Activated CD4-positive, alpha-beta T cell treated with anti-CD3 and anti-CD28 coated beads, Interleukin-2, amount 50 U/mL, for 48 hours (primary cell): Measurements from ENCODE around the gene AMACR.

Experiments
- DNase-seq, 2 experiments: peaks; one replicate each; pipeline ENCODE4 v3.0.0-alpha.2; 2020

AMACR gene

DNA sequence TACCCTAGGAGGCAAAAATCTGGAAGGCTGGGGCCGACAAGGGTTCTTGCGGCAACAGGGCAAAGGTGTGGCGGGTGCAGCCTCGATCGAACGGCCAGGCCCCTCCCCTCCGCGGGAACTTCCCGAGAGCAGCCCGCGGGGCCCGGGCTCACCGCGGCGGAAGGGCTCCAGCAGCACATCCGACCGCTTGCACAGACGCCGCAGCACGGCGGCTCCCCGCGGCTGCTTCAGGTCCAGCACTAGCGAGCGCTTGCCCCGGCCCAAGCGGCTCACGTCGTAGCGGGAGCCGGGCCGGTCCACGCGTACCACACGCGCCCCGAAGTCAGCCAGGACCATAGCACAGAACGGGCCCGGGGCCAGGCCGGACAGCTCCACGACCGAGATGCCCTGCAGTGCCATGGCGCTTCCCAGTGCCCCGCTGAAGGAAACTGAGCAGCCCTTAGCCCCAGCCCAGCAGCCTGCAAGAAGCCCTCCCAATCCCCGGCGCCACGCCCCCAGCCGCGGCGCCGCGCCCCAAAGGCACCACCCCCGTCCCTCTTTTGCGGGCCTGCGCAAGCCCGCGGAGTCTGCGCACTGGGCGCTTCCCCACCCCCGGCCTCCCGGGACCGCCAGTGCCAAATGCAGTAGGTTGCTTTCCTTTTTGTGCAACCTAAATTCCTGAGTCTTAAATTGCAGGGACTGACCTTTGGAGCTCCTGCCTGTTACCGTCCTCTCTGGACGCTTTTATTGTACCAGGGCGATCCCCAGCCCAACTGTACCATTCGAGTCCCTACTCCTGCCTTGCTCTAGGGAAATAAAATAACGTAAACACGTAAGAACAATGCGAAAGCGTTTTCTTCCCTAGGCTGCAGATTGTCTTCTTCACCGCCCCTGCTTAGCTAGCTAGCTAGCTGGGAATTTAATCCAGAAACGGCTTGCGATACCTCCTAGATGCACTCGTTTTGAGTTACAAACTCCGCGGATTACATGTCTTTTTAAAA is at the start of gene AMACR:
AMACR (minus strand) TSS at position 430 of the 980 bp plus-strand sequence; CDS start at position 399, 31 bp downstream.
- DNase-seq: peak; percentile 84 to 86

DNA sequence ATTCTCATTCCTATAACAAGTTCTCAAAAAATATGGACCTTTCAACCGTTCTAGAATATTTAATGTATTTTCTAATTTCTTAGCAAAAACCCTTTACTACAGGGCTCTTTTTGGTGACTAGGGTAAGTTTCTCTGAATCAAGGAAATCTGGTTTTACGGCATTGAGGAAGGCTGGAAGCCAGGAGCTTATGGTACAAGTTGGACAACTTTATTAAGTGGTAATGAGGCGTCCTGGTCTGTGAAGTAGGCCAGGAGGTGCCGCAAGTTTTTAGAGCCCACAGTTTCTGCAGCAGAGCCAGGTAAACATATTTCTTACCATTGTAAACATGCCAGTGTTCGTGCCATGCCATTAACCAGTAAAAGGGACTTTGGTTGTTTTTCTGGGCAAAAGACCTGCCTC is 49.7 kb upstream of the AMACR start:
- no peak for DNase-seq

DNA sequence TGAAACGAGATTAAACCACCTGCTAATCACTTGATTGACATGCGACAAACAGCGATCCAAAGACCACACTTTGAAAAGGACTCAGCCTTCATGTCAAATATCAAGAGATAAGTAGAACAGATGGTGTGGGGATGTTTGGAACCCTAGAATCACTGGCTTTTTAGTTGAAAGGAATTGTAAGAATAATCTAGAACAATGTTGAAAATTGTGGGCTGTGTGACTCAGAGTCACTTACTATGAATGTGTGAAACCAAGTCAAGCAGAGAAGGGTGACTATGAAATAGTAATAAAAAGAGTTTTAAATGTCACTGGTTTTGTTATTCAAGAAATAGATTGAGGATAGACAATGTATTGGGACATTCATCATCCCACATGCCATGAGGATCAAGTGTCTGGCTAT is 49.3 kb upstream of the AMACR start:
- DNase-seq: no peak

DNA sequence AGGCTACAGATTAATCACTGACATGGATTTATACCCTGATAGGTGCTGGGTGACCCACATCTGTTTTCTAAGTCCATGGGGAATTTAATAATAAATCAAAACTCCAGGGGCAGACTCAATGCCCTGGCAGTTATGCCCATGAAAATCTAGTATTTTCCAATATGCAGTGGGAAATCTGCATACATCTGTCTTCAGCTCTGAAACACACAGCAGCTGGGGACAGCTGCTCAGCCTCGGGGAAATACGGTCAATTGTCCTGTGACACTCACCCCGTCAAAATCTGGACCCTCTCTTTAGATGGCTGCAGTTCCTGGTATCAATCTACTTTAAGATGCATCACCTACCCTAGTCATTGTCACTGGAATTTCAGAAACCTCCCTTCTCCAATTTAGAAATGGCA is 47.8 kb upstream of the AMACR start:
- no peak for DNase-seq

DNA sequence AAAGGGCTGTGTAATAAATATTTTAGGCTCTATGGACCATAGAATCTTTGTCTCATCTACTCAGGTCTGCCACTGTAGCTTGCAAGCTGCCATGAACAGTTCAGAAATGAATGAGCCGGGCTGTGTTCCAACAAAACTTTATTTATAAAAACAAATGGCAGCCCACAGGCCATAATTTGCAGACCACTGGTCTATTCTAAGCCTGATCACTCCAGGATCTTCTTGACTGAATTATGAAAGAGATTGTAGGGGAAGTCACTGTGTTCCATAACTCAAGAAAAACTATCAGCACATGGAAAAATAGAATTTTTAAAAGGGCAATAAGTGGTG is 46.5 kb upstream of the AMACR start:
- no peak for DNase-seq

DNA sequence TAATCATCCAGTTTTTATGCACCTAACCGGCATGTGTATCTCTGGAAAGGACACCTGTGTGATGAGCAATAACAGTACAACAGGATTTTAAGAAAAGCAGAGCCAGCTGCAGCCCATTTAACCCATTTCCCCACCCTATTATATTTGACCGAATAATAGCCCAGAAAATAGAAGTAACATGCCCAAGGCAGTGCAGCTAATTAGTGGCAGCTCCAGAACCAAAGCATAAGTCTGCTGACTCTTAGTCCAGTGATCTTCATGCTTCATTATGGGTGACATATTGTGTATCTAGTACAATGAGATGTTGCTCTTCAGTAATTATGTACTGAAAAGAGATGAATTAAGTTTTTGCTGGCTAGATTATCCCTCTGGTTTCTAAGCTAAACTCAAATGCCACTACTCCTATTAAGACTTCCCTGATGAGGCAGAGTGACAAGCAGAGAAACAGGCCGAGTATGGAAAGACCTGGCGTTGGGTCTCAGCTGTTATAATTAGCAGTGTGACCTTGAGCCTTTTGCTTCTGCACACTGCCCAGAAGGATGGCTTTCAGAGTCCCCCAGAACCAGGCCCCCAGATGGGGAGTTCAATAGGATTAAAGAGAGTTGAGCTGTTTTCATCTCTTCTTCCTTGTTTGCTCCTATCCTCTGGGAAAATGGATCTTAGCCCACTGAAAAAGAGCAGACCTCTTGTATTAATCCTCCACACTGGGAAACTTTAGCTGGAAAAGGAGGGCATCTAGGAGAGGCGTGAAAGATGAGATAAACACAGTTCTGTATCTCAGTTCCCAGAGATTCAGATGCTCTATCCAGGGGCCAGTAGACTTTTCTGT is 45.9 kb upstream of the AMACR start:
- no peak for DNase-seq

DNA sequence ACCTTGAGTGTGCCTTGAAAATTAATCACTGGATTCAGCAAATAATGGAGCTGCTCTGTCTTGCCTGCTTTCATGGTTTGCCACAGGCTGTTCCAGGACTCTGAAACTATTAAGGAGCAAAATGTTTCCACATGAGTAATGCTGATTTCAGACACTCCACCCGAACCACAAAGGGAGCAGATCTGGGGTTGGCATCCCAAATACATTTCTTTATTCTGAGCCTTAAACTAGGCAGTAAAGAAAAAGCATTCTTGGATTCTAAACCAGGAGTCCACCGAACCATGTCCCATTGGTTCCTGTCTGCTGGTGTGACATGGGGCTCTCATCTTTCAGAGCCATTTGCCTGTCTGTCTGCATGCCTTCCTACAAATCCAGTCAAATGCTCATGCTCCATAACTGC is 45.3 kb upstream of the AMACR start:
- no peak for DNase-seq

DNA sequence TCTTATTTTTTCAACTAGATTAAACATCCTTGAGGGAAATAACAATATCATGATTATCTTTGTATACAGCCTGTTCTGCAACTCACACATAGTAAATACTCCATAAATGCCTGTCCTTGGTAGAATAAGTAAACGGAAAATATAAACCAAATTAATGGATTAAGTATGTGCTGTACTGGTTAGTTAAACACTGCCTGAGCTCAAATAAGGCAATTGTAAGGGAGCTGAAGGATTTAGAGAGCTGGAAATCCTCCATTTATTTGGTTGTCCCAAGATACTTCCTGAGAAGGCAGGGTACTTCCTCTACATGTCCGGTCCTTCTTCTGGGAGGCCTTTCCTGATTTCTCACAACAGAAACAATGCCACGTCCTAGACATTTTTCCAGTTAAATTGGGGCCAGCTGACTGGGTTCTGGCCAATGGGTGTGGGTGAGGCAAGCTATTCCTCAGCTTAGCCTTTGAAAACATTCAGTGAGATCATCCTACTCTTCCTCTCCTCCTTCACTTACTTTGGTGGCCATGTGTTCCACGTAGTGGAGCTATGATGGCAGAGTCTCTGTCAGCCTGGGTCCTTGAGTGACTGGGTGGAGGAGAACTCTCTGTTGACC is 43.6 kb upstream of the AMACR start:
- no peak for DNase-seq

DNA sequence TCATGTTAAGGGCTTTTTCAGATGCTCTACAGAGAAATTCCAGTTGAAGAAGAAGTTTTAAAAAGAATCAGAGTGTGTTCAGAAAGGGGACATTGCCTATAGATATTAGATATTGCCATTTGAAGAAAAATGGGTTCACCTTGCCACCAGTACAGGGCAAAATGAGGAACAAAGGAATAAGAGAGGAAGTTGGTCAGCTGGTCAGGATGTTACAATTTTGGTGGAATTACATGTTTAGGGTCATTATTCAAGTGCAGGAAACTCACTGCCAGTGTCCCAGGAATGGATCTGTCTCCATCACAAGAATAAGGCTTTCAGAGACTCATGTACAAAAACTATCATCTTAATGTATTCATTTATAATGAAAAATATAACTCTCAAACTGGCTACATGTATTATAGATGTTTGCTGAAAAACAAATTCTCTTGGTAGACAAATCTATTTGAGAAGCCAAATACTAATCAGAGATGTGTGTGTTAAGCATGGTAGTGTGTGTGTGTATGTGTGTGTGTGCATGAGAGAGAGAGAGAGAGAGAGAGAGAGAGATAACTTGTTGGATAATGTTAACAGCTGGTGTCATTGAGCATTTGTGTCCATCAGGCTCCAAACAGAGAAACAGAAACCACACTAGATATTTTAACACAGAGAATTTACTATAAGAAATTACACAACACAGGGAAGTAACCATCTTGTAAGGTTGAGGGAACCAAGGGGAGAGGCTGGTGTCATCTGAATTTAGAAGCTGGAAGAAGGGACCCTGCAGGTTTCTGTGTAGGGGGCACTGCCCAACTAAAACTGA is 40.1 kb upstream of the AMACR start:
- DNase-seq: no peak

DNA sequence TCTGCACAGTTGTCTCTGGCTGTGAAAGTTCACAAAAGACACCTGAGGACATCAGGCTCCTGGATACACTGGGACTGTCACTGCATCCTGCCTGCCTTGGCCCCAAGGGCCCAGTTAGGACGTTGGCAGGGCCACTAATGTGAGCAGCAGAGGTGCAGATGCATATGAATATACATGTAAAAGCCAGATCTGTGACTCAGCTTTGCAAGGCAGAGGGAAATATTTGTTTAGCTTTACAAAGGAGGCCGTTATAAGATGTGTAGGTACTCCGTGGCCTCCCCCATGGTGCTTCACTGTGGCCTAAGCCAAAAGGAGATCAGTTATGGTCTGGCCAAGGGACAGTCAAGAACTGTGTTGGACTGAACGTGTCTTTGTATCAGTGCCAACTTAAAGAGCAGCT is 39.3 kb upstream of the AMACR start:
- DNase-seq: no peak

DNA sequence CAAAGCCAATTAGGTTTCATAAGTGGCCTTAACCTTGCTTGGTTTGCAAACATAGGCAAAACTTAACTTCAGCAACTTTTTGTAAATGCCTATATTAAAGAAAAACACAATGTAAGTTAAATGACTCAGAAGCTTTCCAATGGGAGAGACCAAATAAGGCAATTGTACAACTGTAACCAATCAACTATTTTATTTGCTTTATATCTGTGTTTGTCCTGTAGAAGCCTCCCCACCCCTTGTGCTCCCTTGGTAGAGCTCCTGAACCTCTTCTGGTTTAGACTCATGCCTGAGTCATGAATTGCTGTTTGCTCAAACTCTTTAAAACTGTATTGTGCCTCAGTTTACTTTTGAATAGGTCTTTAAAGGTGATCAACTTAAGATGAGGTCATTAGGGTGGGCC is 38.1 kb upstream of the AMACR start:
- no peak for DNase-seq

DNA sequence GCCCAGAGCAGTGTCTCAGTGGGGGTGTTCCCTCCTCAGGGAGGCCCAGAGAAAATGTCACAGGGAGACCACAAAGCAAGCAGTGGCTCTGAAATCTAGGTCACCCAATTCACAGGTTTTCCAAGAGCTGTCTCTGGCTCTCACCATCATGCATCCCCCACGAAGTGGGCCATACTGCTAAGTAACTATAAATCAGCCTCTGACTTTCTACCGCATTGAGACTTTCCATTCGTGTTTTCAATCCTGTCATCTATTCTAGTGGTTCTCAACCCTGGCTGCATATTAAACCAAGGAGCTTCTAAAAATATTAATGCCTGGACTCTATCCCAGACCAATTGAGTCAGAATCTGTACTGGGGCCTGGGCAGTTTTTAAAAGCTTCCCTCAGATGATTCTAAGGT is 37.2 kb upstream of the AMACR start:
- DNase-seq: no peak

DNA sequence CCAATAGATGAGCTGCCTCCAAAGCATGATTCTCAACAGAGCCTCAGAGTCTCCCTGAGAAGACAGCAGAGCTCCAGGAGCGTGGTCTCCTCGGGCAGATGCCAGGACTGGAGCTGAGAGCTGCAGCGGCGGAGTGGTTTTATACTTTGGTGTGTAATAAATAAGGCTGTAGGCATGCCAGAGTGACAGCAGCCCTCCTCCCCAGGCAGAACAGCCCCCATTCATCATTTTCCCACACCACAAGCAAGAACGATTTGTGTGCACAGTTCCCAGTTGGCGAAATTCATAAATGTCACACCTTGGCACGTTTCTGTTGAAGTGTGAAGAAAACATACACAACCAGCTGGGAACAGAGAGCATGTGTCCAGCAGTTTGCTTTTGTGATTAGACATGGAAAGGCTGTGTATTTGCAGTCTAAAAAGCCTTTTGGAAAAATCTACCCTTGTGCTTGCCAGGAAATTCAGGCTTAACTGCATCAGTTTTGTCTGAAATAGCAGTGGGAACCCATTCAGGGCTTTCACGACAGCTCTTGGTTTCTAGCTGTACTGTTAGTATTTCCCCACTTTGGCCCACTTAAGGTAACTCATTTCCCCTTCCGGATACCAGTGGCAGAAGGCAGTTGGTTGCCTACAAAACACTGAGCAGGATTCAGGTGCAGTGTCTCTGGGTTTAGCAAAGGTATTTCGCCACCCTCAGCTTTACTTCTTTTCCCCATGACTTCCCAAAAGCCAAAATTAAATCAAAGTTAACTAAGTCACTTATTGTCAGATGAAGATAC is 35.4 kb upstream of the AMACR start, which contains the start of gene C1QTNF3:
C1QTNF3 (minus strand) TSS at position 115 of the 778 bp plus-strand sequence; CDS start at position 27, 88 bp downstream.
- no peak for DNase-seq

DNA sequence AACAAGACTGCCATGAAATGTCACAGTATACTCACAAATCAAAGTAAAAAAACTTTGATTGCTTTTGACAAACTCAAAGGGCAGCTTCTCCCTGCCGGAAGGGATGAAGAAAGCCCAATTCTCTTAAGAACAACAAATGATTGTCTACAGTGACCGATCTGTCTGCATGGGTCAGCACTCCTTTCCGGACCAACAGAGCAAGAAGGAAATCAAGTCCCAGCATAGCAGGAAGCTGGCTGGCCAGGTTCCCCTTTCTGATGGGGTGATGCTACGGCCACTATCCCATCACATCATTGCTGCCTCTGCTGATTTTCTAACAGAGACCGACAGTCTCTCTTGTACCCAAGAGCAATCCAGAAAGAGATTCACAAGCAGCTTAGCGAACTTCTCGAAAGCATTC is 34.5 kb upstream of the AMACR start:
- DNase-seq: no peak

DNA sequence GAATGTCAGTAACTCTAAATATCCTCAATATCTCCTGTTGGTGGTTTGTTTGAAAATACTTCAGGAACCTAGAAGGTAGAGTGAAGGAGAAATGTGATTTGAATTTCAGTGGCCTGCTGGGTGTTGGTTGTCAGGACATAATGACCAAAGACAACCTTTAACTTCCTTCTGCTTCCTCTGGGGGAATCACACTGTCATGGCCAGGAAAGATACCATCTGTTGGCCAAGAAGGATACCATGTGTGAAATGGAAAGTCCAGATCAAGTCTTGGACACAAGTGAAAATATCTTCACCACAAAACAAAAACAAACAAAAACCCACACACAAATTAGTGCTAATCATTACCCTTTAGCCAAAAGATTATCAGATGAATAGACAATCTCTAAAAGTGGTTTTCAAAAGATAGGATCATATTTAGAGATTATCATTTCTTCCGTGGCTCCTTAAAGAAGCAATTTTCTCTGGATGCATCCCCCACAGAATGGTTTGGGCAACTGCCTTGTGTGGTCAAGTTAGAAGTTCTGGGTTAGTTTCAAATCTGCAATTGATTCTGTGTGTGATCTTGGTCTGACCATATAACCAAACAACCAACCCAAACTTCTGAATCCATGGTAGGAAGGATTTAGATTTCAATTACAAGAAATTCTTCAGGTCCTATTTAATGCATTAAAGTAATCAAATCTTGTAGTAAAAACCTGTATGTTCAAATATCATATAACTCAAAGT is 33.6 kb upstream of the AMACR start:
- no peak for DNase-seq

DNA sequence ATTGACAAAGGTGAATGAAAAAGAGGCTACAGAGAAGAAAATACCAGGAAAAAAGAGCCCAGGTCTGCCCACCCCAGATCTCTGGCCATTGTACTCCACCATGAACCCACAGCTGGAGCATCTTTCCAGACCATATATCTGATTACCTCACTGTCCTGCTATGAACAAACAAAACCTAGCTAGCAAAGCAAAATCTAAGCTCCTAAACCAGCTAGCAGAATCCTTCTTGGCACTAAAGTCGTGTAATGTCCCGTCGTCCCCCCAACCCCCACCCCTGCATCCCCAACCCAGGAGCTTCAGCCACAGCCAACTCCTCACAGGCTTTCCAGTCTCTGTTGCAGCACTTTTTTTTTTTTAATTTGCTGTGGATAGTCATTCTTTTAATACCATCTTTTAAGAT is 32.6 kb upstream of the AMACR start:
- DNase-seq: no peak

DNA sequence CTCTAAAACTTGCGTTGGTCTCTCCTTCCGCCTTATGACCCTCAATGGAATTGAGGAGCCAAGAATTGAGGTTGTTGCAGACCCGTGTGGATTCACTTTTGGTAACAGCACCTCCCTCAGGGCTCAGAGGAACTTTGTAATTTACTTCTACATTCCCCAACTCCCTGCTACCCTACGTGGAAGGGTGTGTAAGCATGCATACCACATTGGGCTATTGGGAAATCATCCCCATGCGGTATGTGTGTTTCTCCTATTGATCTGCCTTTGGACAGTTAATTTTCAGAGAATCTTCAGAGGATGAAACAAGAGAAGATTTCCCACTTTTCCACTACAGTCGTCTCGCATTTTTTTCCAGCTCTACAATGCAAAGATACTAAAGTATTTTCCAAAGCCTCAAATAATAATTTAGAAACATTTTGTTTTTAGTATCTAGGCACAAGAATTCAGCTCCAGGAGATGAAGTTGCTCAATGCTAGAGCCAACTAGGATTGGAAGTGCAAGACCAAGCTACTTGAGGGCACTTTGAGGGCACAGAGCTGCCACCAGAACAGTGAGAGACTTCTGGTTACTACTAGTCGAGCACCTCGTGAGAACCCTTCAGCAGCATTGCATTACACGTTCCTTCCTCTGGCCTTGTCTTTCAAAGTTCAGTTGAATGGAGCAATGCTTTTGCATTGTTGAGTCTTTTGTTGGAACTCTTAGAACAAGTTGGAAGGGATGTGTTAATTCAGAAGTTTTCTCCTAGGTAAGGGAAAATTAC is 31.7 kb upstream of the AMACR start:
- DNase-seq: no peak

DNA sequence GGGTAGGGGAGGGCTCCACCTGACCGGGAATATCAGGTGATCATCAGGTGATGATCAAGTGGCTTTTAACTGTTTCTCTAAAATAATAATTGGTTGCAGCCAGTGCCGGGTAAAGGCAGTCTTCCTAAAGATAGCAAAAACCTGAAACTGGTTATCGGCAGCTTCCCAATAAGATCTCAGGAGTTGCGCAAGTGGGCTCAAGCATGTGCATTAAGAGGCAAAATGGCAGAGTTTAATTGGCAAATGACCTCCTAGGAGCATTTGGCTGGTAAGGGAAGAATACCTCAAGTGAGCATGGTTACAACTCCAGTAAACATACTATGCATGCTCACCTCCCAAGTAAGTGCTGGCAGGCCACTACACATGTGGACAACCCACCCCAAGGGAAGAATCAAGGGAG is 31.0 kb upstream of the AMACR start:
- DNase-seq: no peak

DNA sequence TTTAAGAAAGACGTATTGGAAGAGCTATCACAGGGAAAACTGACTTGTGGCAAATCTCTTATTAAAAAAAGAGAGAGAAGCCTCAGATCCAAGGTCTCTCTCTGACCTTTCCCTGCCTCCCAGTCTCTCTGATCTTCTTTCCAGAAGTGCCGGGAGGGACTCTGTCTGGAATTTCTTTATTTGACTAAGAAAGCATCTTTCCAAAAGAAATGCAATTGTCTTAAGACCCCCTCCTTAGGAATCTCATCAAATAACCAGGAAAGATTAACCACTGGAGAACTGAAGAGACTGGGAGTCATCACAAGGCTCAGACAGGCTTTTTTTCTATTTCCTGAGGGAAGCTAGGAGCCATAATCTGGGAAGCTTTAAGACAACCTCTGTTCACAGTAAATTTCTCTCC is 30.5 kb upstream of the AMACR start:
- DNase-seq: no peak

DNA sequence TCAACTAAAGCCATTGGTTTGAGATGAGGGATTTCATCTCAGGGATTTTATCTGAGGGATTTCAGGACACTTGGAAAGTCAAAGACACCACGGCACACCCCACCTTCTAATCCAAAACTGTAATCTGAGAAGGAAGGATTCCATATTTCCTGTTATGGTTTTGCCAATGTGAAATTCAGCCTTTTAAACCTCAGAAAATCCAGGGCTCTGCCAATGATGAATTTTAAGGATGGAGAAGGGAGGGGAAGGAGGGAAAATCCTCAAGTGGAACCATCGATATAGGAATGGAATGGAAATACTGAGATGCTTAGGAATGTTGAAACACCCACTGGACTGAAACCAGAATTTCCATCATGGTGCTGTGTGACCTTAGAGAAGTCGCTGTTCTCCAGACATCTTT is 29.9 kb upstream of the AMACR start:
- no peak for DNase-seq
